Stromal cell of bone marrow (primary cell): ENCODE measurements around the gene CALCR.
"Not testable (repeated sequence)": the region's sequence is repeated elsewhere in the genome, so short reads cannot be mapped to it uniquely, and the experiment has no call there.

Experiments
- DNase-seq: peaks from one replicate; pipeline ENCODE4 v3.0.0-alpha.2; 2012; ENCODE audit warnings: low read depth

The CALCR gene

GRCh38 chr7:93574646-93575554 lies at the start of gene CALCR:
TSS of gene CALCR (minus strand) at chr7:93574724. CDS start at chr7:93486981, 87,743 bp downstream.
- no peak for DNase-seq

- DNase-seq = no peak
These were observed 49.3 kb upstream of the CALCR start for GRCh38 chr7:93623816-93624215.

GRCh38 chr7:93622036-93623033 lies 47.8 kb upstream of the CALCR start:
- no peak for DNase-seq

- DNase-seq = no peak
These were observed 46.3 kb upstream of the CALCR start for GRCh38 chr7:93620864-93621263.

- no peak for DNase-seq
These were observed 45.5 kb upstream of the CALCR start for GRCh38 chr7:93620057-93620456.

- no peak for DNase-seq
These were observed 26.8 kb upstream of the CALCR start for GRCh38 chr7:93601363-93601762.

GRCh38 chr7:93594250-93594649 lies 19.7 kb upstream of the CALCR start:
- DNase-seq = no peak

GRCh38 chr7:93592588-93593266 lies 18.2 kb upstream of the CALCR start:
- DNase-seq = no peak

- DNase-seq = not testable (repeated sequence)
These were observed 16.9 kb upstream of the CALCR start for GRCh38 chr7:93591224-93592050.

GRCh38 chr7:93586479-93586865 lies 11.9 kb upstream of the CALCR start:
- DNase-seq = not testable (repeated sequence)

- DNase-seq = not testable (repeated sequence)
These were observed 11.4 kb upstream of the CALCR start for GRCh38 chr7:93585694-93586478.

GRCh38 chr7:93579431-93579830 lies 4.9 kb upstream of the CALCR start:
- no peak for DNase-seq

- DNase-seq = no peak
These were observed 4.2 kb upstream of the CALCR start for GRCh38 chr7:93578762-93579161.

- no peak for DNase-seq
These were observed 1.3 kb upstream of the CALCR start for GRCh38 chr7:93575555-93576399.

- DNase-seq = no peak
These were observed 267 bp downstream of the CALCR start for GRCh38 chr7:93574269-93574645.

GRCh38 chr7:93569189-93569588 lies 5.3 kb downstream of the CALCR start:
- DNase-seq = no peak

GRCh38 chr7:93566876-93567275 lies 7.6 kb downstream of the CALCR start:
- no peak for DNase-seq

GRCh38 chr7:93563584-93563983 lies 10.9 kb downstream of the CALCR start:
- DNase-seq = no peak

GRCh38 chr7:93562936-93563335 lies 11.6 kb downstream of the CALCR start:
- no peak for DNase-seq
